CD1c-positive myeloid dendritic cell (primary cell): ENCODE results near the gene DHX34.

Experiments used
- DNase-seq: peaks from one replicate; pipeline ENCODE4 v3.0.0-alpha.2; 2016; ENCODE audit errors: extremely low spot score

DHX34 gene

DNA sequence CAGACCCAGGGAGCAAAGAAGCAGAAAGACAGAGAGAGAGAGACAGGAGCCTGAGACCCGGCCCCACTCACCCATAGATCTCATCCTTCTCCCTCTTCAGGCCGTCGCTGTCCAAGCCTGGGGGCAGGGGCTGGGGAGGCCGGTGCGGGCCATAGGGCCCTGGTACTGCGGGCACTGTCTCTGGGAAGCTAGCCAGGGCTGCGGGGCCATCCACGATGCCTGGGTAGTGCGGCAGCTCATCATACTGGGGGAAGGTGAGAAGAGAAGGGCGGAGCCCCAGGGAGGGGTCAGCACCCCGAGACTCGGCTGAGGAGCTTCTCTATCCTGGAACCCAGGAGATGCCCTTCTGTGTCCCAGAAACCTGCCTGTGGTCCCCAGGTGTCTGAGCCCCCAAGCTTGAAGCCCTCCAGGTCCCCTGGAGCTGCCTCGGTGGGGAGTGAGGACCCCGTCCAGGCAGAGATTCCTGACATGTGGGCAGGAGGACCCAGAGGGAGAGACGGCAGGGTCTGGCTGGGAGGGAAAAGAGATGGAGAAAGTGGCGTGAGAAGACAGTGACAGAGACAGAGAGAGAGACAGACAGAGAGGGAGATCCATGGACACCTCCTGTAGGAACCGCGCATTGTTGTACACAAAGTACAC, 68.1 kb downstream of the DHX34 start:
- DNase-seq, result no peak

DNA sequence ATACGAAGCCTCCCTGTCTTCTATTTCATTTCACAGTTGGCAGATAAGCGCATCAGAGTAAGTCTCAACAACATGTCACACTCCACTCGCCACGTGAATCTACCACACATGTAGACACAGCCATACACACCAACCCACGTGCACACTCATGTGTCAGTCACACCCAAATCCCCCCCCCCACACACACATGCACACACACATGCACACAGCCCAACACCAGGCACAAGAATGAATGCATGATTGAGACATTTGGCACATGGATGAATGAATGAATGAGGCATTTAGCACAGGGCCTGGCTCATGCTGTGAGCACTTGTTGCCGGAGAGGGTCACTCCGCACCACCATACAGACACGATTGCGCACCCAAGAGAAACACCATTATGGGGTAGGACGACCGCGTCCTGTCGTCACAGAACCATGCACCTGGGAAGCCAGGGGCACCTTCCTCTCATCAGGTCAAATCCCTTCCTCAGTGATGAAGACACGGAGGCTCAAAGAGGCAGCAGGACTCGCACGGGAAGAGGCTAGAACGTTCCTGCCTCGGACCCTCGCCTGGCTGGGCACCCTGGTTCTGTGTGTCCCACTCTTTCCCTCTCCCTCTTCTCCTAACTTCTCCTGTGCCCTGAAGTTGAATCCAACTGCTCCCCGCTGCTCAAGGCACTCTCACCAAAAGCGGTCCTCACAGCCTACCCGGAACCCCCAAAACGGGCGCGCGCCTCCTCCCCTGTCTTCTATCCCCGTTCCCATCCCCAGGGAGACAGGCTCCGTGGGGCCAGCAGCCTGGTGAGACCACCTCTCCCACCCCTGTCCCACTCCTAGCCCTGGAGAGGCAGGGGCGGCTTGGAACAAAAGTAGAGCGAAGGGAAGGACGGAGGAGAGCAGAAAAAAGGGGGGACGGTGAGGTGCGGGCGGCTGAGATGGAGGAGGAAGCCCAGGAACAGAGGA, 68.9 kb downstream of the DHX34 start:
- no peak for DNase-seq

DNA sequence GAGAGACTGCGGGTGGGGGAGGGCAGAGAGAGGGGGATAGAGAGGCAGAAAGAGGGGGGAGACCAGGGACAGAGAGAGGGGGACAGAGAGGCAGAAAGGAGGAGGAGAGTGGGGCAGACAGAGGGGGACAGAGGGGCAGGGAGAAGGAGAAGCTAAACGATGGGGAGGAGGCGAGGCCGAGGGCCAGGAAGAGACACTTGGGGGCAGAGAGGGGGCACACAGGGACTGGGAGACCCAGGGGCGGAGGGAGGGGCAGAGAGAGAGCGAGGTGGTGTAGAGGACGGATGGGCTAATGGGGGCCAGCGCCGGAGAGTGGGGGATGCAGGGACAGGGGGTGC, 69.5 kb downstream of the DHX34 start:
- DNase-seq, result no peak

DNA sequence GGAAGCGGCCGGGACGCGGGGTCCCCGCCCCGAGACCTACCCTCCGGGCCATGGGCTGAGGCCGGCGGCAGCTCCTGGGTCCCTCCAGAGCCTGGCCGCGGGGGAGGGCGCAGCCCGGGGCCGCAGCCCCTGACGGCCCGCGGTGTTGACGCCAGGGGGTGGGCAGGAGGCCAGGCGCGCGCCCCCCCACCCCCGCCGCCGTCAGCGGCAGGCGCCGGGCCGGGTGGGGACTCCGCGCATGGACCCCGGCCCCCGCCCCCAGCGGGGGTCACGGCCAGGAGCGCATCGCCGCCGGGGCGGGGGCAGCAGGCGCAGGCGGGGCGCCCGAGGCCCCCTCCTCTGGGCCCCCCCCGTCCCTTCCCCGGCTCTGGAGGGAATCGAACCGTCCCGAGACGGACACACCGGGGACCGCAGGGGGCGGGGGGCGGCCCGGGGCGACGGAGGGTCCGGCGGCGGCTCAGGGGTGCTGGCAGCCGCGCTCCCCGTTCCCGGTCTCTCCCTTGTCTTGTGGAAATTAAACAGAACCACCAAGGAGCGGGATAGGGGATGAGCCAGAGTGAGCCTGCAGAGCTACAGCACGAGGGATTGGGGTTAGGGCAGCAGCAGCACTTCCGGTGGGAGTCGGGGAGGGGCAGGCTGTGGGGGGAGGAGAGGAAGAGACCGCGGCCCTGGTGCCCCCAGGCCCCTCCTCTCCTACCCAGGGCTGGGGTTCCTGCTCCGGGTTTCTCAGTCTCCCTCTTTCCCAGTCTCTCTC, 70.1 kb downstream of the DHX34 start, which contains the start of gene MEIS3:
Gene MEIS3, minus strand, starts transcription at position 498 of the 754 bp plus-strand sequence. Its CDS starts 446 bp downstream, at position 52.
- DNase-seq, result no peak

DNA sequence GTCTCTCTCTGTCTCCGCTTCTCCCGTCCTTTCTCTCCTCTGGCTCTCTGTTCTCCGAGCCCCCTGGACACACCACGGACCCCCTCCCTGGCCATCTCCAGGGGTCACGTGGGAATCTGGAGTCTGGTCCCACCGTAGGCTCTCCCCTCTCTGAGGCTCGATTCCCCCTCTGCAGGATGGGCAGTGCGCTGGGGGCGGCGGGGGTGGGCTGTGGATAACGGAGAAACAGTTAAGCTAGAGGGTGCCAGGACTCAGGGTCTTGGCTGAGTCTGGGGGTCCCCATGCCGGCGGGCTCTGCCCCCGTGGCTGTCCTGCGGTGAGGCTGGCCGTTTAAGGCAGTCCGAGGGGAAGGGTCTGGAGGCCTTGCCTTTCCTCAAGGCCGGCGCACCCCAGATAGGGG, 70.7 kb downstream of the DHX34 start:
- no peak for DNase-seq

DNA sequence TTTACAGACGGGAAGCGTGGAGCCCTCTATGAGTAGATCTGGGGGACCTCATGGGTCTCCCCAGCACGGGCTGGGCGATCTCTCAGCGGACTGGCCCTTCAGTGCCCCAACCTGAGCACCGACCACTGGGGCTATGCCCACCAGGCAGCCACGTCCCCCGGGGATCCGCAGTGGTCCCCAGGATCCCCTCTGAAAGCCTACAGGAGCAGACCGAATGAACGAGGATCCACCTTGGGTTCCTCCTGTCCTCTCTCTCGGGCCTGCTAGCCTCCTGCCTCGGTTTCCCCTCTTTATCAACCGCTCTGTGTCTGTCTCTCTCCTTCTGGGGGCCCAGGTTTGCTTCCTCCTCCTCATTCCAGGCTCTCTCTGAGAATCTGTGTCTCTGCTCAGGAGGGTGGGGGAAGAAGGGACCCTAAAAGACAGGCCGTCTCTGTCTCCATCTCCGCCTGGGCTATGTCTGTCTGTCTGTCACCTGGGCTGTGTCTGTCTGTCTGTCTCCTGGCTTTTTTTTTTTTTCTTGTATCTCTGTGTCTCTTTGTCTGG, 72.2 kb downstream of the DHX34 start:
- DNase-seq, result no peak

DNA sequence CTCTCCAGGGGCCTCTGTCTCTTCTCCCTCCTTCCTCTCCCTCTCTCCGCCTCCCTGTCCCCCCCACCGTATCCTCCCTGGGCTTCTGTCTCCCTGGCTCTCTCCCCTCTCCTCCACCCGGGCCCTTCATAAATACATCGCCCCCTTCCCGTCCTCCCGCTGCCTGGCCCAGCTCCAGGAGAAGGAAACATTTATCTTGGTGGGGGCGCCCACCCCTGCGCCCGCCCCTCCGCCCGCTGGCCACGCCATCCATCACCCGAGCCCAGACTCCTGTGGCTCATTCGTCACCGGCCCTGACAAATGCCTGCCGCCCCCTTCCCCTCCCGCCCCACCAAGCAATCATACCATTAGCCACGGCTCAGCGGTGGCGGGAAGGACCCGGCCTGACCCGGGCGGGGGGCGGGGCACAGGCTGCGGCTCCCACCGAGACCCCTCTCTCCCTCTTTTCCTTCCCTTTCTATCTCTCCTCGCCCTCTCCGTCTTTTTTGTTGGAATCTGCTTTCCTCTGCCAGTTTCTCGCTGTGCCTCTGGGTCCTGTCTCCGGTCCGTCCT, 72.8 kb downstream of the DHX34 start:
- no peak for DNase-seq

DNA sequence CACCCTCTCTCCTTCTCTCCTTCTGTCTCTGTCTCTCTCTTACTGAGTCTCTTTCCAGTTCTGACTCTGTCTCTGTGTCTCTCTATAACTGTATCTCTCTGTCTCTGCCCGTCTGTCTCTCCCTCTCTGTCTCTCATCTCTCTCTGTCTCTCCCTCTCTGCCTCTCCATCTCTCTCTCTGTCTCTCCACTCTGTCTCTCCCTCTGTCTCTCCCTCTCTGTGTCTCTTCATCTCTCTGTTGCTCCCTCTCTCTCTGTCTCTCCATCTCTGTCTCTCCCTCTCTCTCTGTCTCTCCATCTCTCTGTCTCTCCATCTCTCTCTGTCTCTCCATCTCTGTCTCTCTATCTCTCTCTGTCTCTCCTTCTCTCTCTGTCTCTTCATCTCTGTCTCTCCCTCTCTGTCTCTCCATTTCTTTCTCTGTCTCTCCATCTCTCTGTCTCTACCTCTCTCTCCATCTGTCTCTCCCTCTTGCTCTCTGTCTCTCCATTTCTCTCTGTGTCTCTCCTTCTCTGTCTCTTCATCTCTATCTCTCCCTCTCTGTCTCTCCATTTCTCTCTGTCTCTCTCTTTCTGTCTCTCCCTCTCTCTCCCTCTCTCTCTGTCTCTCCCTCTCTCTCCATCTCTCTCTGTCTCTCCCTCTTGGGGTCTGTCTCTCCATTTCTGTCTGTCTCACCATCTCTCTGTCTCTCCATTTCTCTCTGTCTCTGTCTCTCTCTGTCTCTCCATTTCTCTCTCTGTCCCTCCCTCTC, 73.5 kb downstream of the DHX34 start:
- DNase-seq, result no peak

DNA sequence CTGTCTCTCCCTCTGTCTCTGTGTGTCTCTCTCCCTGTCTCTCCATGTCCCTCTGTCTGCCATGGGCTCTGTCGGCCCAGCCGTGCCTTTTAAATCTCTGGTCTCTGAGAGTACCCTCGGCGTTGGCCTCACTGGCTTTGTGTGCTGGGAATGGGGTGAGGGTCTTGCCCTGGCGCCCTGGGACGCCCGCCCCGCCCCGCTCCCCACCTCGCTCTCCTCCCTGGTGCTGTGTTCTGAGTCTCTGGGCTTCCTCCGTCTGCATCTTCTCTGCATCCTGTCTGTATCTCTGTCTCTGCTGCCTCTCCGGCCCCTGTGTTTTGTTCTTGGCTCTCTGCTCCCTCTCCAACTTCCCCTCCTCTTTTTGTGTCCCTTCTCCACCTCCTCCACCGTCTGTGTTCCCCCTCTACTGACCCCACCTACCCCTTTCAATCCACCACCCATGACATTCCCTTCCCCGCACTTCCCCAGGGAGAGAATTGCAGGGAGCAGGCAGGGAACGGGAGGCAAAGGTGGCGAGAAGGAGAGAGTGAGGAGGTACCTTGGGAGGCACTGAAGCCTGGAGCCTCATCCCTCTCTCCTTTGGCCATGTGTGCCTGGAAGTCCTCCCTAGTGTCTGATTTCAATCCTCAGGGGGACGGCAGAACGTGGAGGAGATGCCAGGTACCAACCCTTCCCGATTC, 74.2 kb downstream of the DHX34 start:
- no peak for DNase-seq

DNA sequence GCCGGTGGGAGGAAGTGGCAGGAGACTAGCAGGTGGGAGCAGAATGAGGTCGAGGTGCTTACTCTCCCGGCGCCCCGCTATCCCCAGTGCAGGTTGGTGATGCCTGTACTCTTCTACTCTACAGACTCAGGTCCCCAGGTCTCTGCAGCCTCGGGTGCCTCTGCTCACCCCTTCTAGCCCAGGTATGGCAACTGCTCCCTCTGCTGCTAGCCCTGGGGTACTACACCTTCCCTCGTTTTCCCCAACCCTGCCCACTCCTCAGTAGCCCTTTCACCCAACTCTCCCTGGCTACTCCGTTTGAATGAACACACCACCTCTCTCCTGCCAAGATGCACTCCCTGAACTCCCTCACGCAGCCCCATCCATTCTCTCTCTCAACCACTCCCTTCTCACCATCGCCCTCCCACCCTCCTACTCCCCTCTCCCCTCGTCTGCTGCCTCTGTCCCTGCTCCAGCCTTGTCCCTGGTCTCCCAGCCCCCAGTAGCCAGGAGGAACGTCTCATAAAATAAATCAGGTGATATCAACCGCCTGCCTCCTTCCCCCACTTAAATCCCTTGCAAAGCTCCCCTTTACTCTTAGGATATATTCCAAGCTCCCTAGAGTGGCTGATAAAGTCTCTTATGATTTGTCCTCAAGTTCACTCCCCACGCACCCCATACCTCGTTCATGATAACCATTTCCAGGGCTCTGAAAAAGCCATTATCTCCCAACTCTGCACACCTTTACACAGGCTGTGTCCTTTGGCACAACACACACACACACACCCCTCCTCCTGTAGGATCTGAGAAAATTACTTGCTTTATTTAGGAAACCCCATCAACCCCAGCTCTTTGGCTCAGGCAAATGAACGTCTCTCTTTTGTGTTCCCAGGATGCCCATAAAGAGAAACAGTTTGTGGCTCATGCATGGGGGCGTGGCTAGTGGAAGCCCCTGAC, 78.4 kb downstream of the DHX34 start:
- DNase-seq, result peak; percentile 64

DNA sequence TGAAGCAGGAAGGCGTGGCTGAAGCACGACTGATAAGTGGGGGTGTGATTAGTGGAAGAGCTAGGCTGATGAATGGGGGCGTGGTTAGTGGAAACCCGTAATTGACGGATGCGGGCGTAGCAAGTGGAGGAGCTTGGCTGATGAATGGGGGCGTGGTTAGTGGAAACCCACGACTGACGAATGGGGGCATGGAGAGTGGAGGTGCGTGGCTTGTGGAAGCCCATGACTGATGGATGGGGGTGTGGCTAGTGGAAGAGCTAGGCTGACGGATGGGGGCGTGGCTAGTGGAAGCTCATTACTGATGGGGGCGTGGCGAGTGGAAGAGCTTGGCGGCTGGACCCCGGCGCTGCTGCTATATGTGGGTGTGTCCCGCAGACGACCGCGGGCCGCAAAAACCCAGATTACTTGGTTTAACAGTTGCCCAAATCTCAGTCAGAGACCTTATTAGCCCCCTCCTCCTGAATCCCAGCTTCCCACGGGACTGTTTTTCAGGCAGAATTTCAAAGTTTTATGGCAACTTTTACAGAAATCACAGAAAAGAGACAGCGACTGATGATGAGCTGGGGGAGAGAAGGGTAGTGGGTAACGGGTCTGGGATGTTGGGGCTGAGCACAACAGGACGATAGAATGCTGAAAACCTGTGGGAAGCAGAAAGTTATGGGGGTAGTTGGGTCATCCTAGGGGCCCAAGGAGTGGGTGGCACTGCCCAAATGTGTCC, 79.2 kb downstream of the DHX34 start:
- DNase-seq, result peak; percentile 79

DNA sequence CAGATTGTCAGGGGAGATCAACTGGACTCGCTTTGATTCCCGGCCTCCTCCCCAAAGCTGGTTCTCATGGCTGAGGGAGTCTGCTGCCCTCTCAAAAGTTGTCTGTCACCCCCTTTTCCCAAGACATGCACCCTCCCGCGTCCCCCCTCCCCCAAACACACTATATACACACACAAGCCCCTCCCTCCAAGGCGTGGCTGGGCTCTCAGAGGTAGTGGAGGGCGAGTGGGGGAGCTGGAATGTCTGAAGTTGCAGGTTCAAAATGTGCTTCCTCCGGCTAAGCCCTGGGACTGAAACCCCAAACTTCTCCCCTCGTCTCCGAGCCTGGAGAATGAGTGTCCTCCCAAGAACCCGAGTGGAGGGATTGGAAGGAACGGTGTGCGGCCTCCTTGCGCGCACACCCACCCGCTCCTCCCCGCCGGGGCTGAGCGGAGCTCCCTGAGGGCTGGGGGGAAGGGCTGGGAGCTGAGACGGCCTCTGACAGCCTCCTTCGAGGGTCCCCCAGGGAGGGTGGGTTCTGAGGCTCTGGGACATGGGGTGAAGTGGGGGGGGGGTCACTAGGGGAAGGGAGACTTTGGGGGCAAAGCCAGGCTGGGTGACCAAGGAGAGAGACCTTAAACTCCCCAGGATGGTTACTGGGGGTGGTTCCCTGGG, 80.2 kb downstream of the DHX34 start:
- no peak for DNase-seq

DNA sequence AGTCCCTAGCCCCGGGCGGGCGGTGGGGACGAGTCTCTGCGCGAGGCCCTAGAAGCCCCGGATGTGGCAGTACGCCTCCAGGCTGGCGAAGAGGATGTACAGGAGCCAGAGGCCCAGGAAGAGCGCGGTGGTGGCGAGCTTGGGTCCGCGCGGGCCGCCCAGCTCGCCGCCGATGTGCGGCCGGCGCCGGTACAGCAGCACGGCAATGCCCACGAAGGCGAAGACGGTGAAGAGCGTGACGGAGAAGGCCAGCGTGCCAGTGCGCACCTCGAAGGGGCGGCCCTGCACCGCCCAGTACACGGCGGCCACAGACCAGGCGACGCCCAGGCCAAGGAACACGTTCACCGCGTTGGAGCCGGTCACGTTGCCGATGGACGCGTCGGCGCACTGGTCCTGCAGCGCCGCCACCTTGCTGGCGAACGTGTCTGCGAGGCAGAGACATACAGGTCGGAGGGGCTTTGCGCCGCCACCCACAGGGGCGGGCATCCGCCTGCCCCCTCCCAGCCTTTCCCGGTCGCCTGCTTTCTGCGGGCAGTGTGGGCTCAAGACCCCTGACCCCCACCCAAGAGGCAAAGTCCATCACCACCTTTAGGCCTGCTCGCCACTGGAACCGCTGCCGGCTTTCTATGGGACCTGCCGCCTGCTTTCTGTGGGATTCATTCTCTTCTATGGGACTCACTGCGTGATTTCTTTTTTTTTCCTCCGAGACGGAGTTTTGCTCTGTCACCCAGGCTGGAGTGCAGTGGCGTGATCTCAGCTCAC, 81.1 kb downstream of the DHX34 start:
- DNase-seq, result peak; percentile 76

DNA sequence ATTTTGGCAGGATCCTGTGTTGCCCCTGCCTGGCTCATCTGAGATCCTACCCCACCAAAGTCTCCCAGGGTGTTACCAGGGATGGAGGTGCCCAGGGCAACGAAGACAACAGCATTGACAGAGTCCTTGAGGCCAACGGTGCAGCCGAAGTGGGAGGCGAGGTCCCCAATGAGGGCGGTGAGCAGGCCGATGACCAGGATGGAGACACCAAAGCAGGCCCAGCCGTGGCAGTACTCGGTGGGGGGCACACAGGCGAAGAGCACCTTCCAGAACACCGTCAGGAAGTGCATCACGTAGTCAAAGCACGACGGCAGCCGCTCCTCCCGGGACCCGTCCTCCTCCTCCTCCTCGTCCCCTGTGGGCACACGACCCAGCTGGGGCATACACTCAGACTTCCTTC, 83.0 kb downstream of the DHX34 start:
- DNase-seq, result no peak
